Left hindlimb (tissue), 1 donor: ENCODE data around the gene TMEM126B.
"Not testable (repeated sequence)": the region's sequence is repeated elsewhere in the genome, so short reads cannot be mapped to it uniquely, and the experiment has no call there.

ENCODE experiments used
- DNase-seq: peaks from one replicate; pipeline ENCODE4 v3.0.0-alpha.2; 2018

TMEM126B gene

DNA sequence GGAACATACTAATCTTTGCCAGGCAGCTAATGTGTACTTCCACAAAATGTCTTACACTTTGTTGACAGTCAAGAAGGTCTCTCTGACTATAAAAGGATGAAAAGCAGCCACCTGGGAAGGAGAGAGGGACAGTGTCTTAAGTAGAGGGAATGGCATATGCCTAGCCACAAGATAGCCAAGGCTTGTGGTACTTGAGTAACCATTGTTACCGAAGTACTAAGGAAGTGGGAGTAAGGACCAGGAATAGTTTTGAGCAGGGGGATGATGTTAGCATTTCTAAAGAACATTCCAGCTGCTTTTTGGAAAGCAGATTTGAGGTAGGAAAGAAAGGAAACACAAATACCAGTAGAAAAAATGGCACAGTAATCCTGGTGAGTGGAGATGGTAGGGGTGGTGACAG lies 22.7 kb downstream of the TMEM126B start:
- no peak for DNase-seq

GRCh38 chr11:85652786-85653447 lies 24.5 kb downstream of the TMEM126B start:
- DNase-seq: no peak

DNA sequence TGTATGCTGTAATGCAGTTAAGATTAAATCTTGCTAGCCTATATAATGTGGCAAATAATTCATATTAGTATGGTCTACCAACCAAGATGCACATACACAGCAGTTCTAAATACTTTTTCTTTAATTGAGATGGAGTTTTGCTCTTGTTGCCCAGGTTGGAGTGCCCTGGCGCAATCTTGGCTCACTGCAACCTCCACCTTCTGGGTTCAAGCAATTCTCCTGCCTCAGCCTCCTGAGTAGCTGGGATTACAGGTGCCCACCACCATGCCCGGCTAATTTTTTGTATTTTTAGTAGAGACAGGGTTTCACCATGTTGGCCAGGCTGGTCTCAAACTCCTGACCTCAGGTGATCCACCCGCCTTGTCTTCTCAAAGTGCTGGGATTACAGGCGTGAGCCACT lies 25.9 kb downstream of the TMEM126B start:
- DNase-seq: not testable (repeated sequence)

GRCh38 chr11:85656777-85657176 lies 28.4 kb downstream of the TMEM126B start:
- DNase-seq: no peak

GRCh38 chr11:85658180-85658579 lies 29.8 kb downstream of the TMEM126B start:
- no peak for DNase-seq

GRCh38 chr11:85661972-85662664 lies 33.7 kb downstream of the TMEM126B start:
- DNase-seq: no peak

GRCh38 chr11:85663080-85663752 lies 34.8 kb downstream of the TMEM126B start:
- DNase-seq: no peak

GRCh38 chr11:85663753-85664614 lies 35.6 kb downstream of the TMEM126B start:
- DNase-seq: peak; percentile 85

DNA sequence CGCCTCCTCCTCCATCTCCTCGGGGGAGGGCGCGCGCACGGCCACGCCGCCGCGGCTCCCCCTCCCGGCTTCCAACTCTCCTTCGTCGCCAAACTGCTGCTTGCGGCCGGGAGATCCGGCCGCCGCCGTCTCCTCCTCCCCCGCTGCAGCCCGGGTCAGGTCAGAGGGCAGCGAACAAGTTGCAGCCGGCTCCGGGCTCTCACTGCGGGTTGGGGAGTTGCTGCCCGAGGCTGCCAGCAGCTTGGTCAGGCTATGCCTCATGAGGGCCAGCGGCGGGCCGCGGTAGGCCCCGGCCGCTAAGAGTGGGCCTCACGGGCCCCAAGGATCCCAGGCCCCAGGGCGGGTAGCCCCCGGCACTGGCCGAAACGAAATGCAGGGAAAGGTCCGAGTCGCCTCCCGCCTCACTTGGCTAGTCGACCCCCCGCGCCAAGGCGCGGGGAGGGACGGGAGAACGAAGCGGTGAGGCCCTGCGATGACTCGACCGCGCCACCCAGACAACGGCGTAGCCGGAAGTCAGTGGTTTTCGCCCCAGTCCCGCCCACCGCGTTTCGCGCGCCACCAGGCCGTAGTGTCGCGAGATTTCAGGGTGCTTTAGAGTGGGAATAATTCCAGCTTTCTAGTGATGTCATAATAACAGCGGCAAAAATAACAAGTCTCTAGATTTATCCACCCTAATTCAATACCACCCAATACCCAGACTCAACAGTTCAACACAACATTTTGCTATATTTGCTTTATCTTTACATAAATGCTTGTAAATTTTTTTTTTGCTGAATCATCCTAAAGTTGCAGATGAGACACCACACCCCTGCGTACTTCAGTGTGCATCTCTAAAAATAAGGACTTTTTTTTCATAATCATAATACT lies 36.5 kb downstream of the TMEM126B start, which contains the start of gene CREBZF:
Gene CREBZF, minus strand, starts transcription at position 515 of the 867 bp plus-strand sequence. Its CDS starts 254 bp downstream, at position 261.
- DNase-seq: peak; percentile 95

DNA sequence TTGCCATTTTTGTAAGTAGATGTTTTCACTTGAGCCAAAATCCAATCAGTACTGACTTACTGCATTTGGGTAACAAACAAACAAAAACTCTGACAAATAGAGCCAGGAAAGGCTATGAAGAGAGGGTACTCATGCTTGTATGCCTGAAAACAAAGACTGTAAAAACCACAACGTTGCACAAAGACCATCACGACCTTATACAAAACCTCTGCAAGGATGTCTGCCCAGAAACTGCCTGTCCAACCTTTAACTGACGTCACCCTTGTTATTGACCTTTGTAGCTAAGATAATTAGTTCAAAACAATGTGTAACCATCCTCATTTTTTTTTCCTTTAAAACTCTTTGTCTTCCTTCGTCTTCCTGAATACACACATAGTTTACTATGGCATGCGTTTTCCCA lies 37.3 kb downstream of the TMEM126B start:
- DNase-seq: no peak

DNA sequence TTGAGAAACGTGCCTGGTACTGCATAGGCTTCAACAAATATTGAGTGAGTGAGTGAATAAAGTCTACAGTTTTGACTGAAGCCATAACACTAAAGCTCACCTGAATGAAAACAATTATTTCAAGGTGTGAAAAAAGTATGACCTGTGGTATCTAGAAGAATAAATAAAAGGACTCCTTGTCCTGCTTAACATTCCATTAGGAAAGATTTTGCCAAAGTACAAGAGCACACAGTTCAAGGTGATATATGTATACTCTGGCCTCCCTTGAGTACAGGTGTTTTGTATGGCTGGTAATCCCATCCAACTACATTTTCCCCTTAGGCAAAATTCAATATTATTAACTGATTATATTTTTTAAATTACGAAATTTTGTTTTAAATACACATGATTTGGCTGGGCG lies 38.3 kb downstream of the TMEM126B start:
- no peak for DNase-seq

GRCh38 chr11:85668157-85668556 lies 39.8 kb downstream of the TMEM126B start:
- no peak for DNase-seq

- DNase-seq: not testable (repeated sequence)
Observed at GRCh38 chr11:85670949-85671663, 42.7 kb downstream of the TMEM126B start.

DNA sequence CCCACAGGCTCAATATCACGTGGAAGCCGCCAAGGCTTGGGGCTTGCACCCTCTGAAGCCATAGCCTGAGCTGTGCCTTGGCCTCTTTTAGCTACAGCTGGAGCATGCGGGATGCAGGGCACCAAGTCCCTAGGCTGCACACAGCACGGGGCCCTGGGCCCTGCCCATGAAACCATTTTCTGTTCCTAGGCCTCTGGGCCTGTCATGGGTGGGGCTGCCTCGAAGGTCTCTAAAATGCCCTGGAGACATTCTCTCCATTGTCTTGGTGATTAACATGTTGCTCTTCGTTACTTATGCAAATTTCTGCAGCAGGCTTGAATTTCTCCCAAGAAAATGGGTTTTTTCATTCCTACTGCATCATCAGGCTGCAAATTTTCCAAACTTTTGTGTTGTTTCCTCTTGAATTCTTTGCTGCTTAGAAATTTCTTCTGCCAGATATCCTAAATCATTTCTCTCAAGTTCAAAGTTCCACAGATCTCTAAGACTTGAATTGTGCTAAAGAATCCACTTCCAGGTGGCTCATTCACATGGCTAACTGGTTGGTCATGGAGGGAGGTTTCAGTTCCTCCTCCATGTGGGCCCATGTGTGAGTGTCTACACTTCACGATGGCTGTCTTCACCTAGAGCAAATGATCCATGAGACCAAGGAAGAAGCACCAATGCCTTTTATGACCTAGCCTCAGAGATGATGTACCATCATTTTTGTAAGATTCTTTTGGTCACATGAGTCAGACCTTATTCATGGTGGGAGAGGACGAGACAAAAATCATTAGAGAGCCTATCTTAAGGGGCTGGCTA lies 43.9 kb downstream of the TMEM126B start:
- no peak for DNase-seq

- DNase-seq: no peak
Observed at GRCh38 chr11:85673393-85673792, 45.0 kb downstream of the TMEM126B start.

- DNase-seq: no peak
Observed at GRCh38 chr11:85679576-85679975, 51.2 kb downstream of the TMEM126B start.

GRCh38 chr11:85680897-85681296 lies 52.5 kb downstream of the TMEM126B start:
- DNase-seq: no peak

GRCh38 chr11:85682330-85683305 lies 54.2 kb downstream of the TMEM126B start:
- peak; percentile 88 for DNase-seq
